ENCODE measurements around the gene CAMK1D.

DNA sequence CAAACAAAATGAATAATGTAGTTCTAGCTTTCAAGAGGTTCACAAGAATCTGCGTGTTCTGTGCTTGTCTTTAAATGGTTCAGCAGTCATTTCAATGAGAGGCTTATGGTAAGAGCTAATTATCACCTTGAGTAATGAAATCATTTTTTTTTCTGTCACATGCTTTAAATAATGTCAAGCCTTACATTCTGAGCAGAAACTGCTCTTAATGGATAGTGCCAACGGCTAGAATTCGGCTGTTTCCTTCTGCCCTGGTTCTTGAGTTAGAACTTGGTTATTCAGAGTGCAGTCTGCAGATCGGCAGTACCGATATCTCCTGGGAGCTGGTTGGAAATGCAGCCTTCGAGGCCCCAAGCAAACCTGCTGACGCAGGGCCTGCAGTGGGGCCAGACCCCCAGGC lies 316.2 kb downstream of the CAMK1D start:
- TF ChIP-seq CTCF (IDR thresholded peaks at IDR 0.05; ENCODE audit: poor library complexity), result no peak
- TF ChIP-seq EZH2 (IDR thresholded peaks at IDR 0.05; ENCODE audit: borderline replicate concordance), result no peak

Measured in hepatocyte (in vitro differentiated cells).